ENCODE measurements around the gene BLOC1S1.
A peak's percentile ranks its signal among the peaks of the same experiment; 100 is the strongest.

The BLOC1S1 gene

DNA sequence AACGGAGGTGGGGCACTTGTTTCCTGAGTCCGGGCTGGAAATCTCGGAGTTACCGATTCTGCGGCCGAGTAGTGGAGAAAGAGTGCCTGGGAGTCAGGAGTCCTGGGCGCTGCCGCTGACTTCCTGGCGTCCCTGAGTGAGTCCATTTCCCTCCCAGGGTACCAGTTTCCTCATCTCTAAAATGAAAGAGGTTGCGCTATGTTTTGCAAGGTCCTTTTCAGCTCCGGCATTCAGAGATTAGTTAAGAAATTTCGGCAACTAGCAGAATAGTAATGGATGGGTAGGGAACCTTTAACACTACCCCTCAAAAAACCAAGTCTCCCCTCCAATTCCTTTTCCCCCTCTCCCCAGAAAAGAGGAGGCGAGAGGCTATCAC lies 724 bp downstream of the BLOC1S1 start:
- no peaks in the 10 kb centered on the region for H3K27me3 ChIP-seq (ENCODE audit: insufficient read depth, low read depth, severe bottlenecking)
- H3K4me3 ChIP-seq (ENCODE audit: low read depth, low read length), result peak overlapping the region; percentile 92
- no peak for DNase-seq
- peaks cover 11% of the 10 kb centered on the region; the same call in 1 of the 2 replicates for H3K36me3 ChIP-seq
- TF ChIP-seq, protein P1, sequence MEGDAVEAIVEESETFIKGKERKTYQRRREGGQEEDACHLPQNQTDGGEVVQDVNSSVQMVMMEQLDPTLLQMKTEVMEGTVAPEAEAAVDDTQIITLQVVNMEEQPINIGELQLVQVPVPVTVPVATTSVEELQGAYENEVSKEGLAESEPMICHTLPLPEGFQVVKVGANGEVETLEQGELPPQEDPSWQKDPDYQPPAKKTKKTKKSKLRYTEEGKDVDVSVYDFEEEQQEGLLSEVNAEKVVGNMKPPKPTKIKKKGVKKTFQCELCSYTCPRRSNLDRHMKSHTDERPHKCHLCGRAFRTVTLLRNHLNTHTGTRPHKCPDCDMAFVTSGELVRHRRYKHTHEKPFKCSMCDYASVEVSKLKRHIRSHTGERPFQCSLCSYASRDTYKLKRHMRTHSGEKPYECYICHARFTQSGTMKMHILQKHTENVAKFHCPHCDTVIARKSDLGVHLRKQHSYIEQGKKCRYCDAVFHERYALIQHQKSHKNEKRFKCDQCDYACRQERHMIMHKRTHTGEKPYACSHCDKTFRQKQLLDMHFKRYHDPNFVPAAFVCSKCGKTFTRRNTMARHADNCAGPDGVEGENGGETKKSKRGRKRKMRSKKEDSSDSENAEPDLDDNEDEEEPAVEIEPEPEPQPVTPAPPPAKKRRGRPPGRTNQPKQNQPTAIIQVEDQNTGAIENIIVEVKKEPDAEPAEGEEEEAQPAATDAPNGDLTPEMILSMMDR (IDR thresholded peaks at IDR 0.05; ENCODE audit: low read depth, low read length), result no peak
- H3K27ac ChIP-seq, result peak overlapping the region; percentile 90
- no peaks in the 10 kb centered on the region for H3K9me3 ChIP-seq (ENCODE audit: severe bottlenecking)

DNA sequence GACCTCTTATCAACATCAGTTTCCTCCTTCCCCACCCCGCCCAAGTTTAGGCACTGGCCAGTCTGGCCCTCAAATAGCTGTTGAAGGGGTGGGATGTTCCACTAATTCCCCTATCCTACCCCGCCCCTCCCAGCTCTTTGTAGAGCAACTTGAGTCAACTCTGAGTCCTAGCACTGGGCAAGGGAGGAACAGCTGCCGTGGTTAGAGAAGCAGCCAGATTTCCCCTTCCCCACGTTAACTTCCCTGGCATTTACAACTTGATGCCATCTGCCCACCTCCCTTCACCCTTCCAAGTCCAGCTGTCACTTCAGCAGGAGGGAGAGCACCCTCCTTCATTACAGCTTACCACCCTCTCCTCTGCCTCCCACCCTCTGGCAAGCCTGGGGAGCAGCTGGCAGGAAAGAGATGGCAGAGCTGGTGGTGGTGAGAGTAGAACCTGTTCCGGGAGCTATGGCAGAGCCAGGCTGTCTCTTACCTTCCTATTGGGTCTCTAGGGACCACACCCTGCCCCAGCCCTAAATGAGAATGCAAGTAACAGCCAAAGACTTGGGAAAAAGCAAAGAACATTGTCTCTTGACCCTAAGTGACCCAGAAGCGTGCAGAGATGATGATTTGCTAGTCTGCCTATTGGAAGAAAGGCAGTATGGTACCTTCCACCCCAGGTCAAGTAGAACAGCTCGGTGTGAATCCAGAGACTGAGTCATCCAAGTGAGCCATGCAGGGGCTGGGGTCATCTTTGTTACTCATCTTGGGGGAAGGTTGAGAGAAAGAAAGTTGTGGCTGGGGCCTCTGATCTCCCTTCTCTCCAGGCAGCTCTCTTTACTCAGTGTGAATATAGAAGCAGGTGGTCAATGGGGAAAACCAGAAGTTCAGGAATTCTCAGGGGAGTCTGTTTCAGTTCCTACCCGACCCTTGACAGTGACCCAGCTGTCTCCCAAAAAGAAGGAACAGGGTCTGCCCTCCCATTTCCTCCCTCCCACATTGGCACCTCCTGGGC lies 1.5 kb downstream of the BLOC1S1 start:
- no peak for DNase-seq
- Histone ChIP-seq H3K4me3 (ENCODE audit: low read depth, low read length) (peak overlapping the region; percentile 92), H3K9me3 (ENCODE audit: severe bottlenecking) (no peaks in the 10 kb centered on the region), H3K36me3 (peaks cover 11% of the 10 kb centered on the region; the same call in 1 of the 2 replicates), H3K27ac (peak overlapping the region; percentile 90), H3K27me3 (ENCODE audit: insufficient read depth, low read depth, severe bottlenecking) (no peaks in the 10 kb centered on the region)
- TF ChIP-seq, protein P1 (IDR thresholded peaks at IDR 0.05; ENCODE audit: low read depth, low read length), result no peak

DNA sequence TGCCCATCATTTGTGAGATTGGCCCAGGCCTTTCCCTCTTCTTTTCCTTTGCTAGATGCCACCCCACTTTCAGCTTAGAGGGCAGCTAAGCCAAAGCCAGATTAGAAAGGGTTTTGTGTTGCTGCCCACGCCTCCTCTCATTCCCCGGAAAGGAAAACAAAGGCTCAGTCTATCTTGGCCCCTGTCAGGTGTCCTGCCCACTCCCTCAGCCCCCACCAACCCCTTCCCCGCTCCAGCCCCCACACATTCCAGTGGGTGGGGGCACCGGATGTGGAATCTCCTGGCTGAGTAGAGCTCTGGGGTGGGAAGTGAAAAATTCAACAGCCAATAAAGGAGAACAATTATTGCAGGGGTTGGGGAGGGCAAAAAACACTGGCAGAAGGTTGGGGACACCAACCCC lies 2.2 kb downstream of the BLOC1S1 start:
- peaks cover 11% of the 10 kb centered on the region for H3K36me3 ChIP-seq
- no peaks in the 10 kb centered on the region for H3K9me3 ChIP-seq (ENCODE audit: severe bottlenecking)
- peak; percentile 56 for DNase-seq
- TF ChIP-seq, protein P1 (IDR thresholded peaks at IDR 0.05; ENCODE audit: low read depth, low read length), result no peak
- H3K27me3 ChIP-seq (ENCODE audit: insufficient read depth, low read depth, severe bottlenecking), result no peaks in the 10 kb centered on the region
- H3K4me3 ChIP-seq (ENCODE audit: low read depth, low read length), result no peak overlapping the region; the same call in 1 of the 2 replicates
- H3K27ac ChIP-seq, result peak overlapping the region; percentile 81

DNA sequence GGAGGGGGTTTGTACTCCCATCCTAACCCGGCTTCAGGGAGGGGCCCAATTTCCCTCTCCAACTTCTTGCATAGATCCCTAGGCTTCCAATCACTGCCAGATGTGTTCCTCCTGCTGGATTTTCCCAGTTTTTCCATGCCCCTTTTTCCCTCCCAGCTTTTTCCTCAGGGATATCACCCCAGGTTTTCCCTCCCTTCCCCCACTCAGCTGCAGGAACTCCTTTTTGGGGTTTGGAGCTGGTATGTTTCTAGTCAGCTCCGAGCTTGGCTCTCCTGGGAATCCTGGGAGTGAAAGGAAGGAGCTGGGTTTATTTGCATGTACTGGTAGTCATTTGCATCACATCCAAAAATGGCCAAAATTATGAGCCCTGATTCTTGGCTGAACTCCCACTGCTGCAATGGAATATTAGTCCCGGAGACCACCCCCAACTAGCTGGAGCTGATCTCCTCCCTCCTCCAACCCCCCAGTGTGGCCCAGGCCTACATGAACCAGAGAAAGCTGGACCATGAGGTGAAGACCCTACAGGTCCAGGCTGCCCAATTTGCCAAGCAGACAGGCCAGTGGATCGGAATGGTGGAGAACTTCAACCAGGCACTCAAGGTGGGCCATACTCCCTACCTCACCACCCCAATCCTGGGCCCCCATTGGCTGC lies 2.9 kb downstream of the BLOC1S1 start:
- Histone ChIP-seq H3K27ac (peak overlapping the region; percentile 81), H3K9me3 (ENCODE audit: severe bottlenecking) (no peaks in the 10 kb centered on the region), H3K27me3 (ENCODE audit: insufficient read depth, low read depth, severe bottlenecking) (no peaks in the 10 kb centered on the region), H3K4me3 (ENCODE audit: low read depth, low read length) (peak overlapping the region; percentile 5; the same call in 1 of the 2 replicates), H3K36me3 (peaks cover 17% of the 10 kb centered on the region)
- no peak for DNase-seq
- TF ChIP-seq, protein P1 (IDR thresholded peaks at IDR 0.05; ENCODE audit: low read depth, low read length), result no peak

DNA sequence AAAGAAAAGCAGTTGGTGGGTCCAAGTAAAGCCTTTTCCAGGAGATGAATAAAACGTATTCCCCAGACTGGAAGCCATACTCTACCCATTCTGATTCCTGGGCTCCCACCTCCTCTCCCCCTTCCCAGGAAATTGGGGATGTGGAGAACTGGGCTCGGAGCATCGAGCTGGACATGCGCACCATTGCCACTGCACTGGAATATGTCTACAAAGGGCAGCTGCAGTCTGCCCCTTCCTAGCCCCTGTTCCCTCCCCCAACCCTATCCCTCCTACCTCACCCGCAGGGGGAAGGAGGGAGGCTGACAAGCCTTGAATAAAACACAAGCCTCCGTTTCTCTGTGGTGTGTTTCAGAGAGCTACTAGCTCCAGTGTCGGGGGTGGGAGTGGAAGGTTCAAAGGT lies 3.5 kb downstream of the BLOC1S1 start:
- DNase-seq, result no peak
- peaks cover 23% of the 10 kb centered on the region for H3K36me3 ChIP-seq
- H3K9me3 ChIP-seq (ENCODE audit: severe bottlenecking), result no peaks in the 10 kb centered on the region
- TF ChIP-seq, protein P1 (IDR thresholded peaks at IDR 0.05; ENCODE audit: low read depth, low read length), result no peak
- H3K4me3 ChIP-seq (ENCODE audit: low read depth, low read length), result no peak overlapping the region
- H3K27ac ChIP-seq, result peak overlapping the region; percentile 81
- H3K27me3 ChIP-seq (ENCODE audit: insufficient read depth, low read depth, severe bottlenecking), result no peaks in the 10 kb centered on the region

Measured in WERI-Rb-1 (cell line).